GM10248 (cell line): ENCODE data around the gene SLC25A33.

Experiments used
- CTCF ChIA-PET: fragments of 300-600 bp; sonication (Branson Sonifier 250); formaldehyde crosslinking; extraction: SDS; loops from one replicate; lab custom pipeline; 2021; ENCODE audit warnings: antibody characterized with exemption; lab: Yijun Ruan, JAX
- POLR2A ChIA-PET: fragments of 350-650 bp; sonication (Branson Sonifier 250); formaldehyde crosslinking; extraction: SDS; loops from one replicate; lab custom pipeline; 2020; ENCODE audit warnings: antibody characterized with exemption; lab: Yijun Ruan, JAX
- DNase-seq: peaks from one replicate; pipeline ENCODE4 v3.0.0; 2012; ENCODE audit errors: extremely low spot score
- CTCF ChIP-seq: IDR thresholded peaks from 2 replicates; pipeline ENCODE4 v1.5.1; 2012; ENCODE audit warnings: mild to moderate bottlenecking, low read depth; ENCODE audit errors: extremely low read depth, missing control alignments, control extremely low read depth

The SLC25A33 gene

DNA sequence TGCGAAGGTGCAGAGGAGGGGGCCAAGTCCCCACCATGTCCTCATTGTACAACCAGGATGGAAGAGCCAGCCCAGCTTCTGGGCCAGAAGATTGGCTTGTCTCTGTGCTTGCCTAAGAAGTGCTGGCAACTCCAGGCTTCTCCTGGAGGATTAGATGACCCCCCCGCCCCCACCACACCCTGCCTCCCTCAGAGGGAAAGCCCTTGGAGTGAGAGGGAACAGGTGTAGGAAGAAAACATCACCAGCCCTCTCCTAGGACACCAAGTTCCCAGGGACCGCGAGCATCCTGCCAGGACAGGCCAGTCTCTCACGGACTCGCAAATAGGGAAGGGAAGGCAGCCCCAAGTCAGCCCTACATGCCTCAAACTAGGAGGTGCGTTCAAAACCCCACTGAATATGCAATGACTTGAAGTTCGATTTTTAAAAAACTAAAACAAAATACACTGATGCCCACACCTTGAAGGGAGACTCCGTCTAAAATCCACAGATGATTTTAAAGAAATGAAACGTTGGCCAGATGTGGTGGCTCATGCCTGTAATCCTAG, 20.7 kb upstream of the SLC25A33 start:
- DNase-seq = no peak
- POLR2A ChIA-PET = no interaction called here
- CTCF ChIA-PET = no interaction called here
- TF ChIP-seq CTCF = no peak

- no peak for TF ChIP-seq CTCF
- ChIA-PET POLR2A (no interaction called here), CTCF (no interaction called here)
- no peak for DNase-seq
These were observed 18.9 kb upstream of the SLC25A33 start for GRCh38 chr1:9520411-9520810.

GRCh38 chr1:9529190-9529589, 10.1 kb upstream of the SLC25A33 start:
- DNase-seq = peak; percentile 59
- ChIA-PET CTCF (interaction anchor here (1.2 to 1.3 kb wide), 2 partner anchors 9 to 38 kb away, joined by 3 read pairs; no protein-coding TSS in a partner anchor), POLR2A (interaction anchor here (0.6 to 1.9 kb wide), 2 partner anchors 10 to 12 kb away, joined by 3 to 8 read pairs; partner anchors contain the start of gene SLC25A33)
- TF ChIP-seq CTCF = no peak

DNA sequence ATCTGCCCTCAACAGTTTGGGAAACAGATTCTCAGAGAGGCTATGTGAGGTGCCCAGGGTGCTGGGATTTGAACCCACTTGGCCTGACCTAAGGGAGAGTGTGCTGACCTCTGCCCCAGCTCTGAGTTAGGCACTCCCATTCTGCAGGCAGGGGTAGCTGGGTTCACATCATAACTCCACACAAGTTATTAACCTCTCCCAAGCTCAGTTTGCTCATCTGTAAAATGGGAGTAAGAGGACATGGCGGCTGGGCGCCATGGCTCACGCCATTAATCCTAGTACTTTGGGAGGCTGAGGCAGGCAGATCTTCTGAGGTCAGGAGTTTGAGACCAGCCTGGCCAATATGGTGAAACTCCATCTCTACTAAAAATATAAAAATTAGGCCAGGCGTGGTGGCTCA, 8.9 kb upstream of the SLC25A33 start:
- ChIA-PET POLR2A (interaction anchor here (0.7 to 1.9 kb wide), 2 partner anchors 9 to 1441 kb away, joined by 4 to 8 read pairs; partner anchors contain the start of gene SLC25A33), CTCF (interaction anchor here (1.2 kb wide), 1 partner anchor 39 kb away, joined by 3 read pairs; no protein-coding TSS in a partner anchor)
- no peak for TF ChIP-seq CTCF
- DNase-seq = no peak

GRCh38 chr1:9534953-9535352, 4.3 kb upstream of the SLC25A33 start:
- TF ChIP-seq CTCF = no peak
- CTCF ChIA-PET = interaction anchor here (1.3 to 1.7 kb wide), 2 partner anchors 40 to 44 kb away, joined by 3 to 5 read pairs; no protein-coding TSS in a partner anchor
- POLR2A ChIA-PET = no interaction called here
- no peak for DNase-seq

GRCh38 chr1:9536301-9536700, 3.0 kb upstream of the SLC25A33 start:
- no peak for TF ChIP-seq CTCF
- ChIA-PET CTCF (interaction anchor here (1.1 kb wide), 1 partner anchor 41 kb away, joined by 3 read pairs; no protein-coding TSS in a partner anchor), POLR2A (no interaction called here)
- no peak for DNase-seq
